HG03196 (cell line): Measurements from ENCODE around the gene U2AF1L4.

Source experiments
- ATAC-seq: cut with Tn5 transposase; IDR thresholded peaks from one replicate; pipeline ENCODE4 v1.9.1; 2021; ENCODE audit not compliant: unreplicated experiment

The U2AF1L4 gene

GRCh38 chr19:35714601-35715354, 30.4 kb downstream of the U2AF1L4 start:
- no peak for ATAC-seq

GRCh38 chr19:35713904-35714495, 31.2 kb downstream of the U2AF1L4 start:
- ATAC-seq: no peak

GRCh38 chr19:35713506-35713850, 31.7 kb downstream of the U2AF1L4 start:
- ATAC-seq: no peak

- ATAC-seq: no peak
These were observed 32.4 kb downstream of the U2AF1L4 start for GRCh38 chr19:35712567-35713505.

GRCh38 chr19:35710784-35711723, 34.2 kb downstream of the U2AF1L4 start:
- peak; percentile 28 for ATAC-seq

GRCh38 chr19:35708391-35708790, 36.8 kb downstream of the U2AF1L4 start:
- no peak for ATAC-seq

DNA sequence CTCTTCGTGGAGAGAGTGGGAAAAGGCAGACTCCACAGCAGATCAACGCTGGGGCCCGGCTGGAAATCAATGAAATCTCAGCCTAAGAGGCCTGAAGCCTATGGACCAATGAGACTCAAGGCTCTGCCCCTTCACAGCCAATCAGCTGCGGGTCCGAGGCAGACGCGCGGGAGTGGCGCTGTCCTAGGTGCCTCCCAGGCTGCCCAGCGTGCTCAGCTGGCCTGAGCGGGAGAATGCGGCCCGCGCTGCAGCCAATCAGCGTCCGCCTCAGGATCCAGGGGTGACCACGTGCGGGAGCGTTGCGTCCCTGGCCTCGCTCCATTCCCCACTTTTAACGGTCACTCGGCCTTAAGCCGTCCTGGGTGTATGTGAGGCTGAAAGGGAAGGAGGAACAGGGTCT, 41.0 kb downstream of the U2AF1L4 start, which contains the start of gene ZBTB32:
Gene ZBTB32, plus strand, starts transcription at position 341 of the 400 bp plus-strand sequence. CDS start 10,069 bp downstream, outside the sequence.
- ATAC-seq: no peak

DNA sequence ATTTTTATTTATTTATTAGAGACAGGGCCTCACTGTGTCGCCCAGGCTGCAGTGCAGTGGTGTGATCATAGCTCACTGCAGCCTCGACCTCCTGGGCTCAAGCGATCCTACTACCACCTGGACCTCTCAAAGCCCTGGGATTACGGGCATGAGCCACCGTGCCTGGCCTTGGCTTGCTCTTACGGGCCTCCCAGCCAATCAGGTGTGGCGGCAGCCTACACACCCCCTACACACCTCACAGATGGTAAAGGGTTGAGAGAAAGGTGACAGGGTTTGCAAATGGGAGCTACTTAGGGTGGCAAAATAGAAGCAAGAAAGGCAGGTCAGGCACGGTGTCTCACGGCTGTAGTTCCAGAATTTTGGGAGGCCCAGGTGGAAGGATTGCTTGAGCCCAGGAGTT, 41.9 kb downstream of the U2AF1L4 start:
- ATAC-seq: no peak

DNA sequence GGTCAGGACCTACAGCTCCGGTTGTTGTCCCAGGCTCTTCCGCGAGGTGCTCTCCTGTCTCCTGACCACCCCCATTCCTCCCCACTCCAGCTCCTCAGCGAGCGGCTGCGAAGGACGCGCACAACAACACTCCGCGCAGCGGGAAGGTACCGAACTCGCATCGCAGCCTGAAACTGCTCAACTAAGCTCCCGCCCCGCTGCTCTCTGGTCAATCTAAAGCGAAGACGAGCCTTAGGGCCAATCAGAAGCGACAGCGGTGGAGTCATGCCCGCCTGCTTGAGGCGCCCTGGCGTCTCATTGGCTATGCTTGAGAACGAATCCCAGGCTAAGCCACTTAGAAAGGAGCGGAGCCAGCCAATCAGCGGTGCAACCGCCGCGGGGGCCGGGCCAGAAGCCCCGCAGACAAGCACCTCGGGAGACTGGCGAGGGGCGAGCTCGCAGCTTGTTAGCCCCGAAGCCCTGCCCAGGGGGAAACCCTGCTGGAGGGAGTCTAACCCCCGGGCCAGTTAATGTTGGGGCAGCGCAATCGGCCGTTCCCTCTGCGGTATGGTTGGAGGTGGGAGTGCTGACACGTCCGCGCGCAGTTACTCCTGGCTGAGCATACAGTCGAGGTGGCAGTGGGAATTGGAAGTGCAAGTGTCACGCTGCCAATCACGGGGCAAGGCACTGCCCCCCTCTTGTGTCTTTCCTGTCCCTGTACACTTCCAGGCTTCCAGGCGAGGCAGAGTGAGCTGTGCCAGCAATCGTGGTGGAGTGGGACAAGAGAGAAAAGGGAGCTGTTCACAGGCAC, 42.8 kb downstream of the U2AF1L4 start:
- peak; percentile 94 for ATAC-seq

DNA sequence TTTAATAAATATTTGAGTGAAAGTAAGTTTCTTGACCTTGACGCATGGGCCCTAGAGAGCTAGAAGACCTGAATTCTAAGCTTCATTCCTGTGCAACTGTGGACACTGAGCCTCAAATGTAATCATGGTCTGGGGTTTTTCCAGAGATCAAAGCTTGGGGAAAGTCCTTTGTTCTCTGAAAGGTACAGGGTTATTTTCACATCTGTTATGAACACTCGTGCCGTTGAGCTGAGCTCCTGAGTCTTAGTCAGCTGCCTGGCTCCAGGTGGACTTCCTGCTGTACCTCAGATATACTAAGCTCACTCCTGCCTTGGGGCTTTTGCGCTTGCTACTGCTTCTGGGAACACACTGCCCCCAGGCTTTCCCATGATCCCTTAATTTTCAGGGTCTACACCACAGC, 48.4 kb downstream of the U2AF1L4 start:
- ATAC-seq: no peak

- ATAC-seq: no peak
These were observed 49.3 kb downstream of the U2AF1L4 start for GRCh38 chr19:35695895-35696422.

DNA sequence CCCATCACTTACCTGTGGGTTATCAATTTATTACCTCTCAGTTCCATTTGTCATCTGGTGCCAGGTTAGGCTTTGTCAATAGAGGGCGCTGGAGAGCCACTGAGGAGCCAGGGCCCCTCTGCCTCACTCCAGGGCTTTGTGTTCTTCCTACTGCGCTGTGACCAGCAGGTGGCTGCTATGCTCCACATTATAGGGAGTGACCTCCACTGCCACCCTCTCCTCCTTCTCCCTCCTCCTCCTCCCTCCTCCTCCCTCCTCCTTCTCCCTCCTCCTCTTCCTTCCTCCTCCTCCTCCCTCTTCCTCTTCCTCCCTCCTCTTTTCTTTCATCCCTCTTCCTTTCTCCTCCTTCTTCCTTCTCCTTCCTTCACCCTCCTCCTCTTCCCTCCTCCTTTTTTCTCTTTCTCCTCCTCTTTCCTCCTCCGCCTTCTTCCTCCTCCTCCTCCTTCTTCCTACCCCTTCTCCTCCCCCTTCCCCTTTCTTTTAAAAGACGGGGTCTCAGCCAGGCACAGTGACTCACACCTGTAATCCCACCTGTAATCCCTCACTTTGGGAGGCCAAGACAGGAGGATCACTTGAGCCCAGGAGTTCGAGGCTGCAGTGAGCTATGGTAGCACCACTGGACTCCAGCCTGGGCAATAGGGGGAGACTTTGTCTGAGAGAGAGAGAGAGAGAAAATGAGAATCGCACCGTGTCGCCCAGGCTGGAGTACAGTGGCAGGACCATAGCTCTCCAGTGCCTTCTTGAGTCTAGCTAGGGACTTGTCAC, 51.2 kb downstream of the U2AF1L4 start:
- ATAC-seq: peak; percentile 86

GRCh38 chr19:35693422-35693821, 51.8 kb downstream of the U2AF1L4 start:
- no peak for ATAC-seq
